ENCODE measurements around the gene STOML1.
A peak's percentile ranks its signal among the peaks of the same experiment; 100 is the strongest.
"Not testable (repeated sequence)": the region's sequence is repeated elsewhere in the genome, so short reads cannot be mapped to it uniquely, and the experiment has no call there.

The STOML1 gene

DNA sequence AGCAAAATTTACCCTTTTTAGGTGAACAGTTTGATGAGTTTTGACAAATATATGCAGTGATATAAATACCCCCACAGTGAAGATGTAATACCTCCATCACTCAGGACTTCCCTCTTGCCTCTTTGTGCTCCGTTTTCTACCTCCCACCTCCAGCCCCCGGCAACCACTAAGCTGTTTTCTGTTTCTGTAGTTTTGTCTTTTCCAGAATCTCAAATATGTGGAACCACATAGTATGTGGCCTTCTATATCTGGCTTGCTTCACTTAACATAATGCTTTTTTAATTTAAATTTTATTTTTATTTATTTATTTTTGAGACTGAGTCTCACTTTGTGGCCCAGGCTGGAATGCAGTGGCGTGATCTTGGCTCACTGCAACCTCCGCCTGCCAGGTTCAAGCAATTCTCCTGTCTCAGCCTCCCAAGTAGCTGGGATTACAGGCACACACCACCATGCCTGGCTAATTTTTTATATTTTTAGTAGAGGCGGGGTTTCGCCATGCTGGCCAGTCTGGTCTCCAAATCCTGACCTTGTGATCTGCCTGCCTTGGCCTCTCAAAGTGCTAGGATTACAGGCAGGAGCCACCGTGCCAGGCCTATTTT lies 31.5 kb downstream of the STOML1 start:
- DNase-seq = not testable (repeated sequence)

DNA sequence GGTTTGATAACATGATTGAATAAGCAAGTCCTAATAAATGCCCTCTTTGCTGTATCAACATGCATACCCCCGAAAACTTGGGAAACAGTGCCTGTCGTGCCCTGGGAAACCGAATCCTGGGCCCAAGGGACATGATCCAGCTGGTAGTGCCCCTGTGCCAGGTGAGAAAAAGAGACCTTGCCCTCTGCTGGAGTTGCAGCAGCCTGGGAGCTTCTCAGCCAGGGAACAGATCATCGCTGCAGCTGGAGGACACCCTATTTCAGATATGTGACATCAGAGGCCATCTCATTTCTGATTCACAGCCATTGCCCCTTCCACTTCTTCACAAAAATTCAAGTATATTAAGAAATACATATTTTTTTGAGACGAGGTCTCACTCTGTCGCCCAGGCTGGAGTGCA lies 32.3 kb downstream of the STOML1 start:
- DNase-seq = no peak

DNA sequence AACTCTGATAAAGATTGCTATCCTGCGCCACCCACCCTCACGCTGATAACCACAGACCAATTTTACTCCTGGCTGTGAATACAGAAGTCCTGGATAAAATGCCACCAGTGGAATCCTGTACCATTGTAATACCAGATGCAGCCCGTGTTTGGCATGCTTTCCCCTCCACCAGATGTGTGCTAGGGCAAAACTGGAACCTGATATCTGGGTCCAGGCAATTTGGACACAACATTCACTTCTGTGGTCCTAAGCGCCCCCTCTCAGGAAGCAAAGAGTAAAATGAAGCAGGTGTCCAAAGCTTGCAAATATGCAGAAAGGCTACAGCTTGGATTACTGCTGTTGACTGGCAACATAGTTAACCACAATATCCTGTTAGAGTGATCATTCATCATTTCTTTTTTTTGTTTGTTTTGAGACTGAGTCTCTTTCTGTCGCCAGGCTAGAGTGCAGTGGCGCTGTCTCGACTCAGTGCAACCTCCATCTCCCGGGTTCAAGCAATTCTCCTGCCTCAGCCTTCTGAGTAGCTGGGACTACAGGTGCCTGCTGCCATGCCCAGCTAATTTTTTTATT lies 33.0 kb downstream of the STOML1 start:
- no peak for DNase-seq

DNA sequence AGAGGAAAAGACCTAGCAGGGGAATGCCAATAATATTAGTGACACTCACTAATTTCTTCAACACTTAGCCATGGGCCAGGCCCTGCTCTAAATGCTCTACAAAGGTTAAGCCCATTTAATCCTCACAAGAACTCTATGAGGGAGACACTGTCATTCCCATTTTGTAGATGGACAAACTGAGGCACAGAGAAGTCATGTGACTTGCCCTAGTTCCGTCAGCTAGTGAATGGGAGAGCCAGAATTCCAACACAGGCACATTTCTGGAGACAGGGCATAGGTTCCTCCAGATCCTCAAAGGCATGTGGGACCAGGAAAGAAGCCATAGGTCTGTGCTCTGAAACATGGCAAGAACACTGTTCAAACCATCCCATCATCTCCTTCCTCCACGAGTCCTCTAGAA lies 34.3 kb downstream of the STOML1 start:
- DNase-seq = no peak

DNA sequence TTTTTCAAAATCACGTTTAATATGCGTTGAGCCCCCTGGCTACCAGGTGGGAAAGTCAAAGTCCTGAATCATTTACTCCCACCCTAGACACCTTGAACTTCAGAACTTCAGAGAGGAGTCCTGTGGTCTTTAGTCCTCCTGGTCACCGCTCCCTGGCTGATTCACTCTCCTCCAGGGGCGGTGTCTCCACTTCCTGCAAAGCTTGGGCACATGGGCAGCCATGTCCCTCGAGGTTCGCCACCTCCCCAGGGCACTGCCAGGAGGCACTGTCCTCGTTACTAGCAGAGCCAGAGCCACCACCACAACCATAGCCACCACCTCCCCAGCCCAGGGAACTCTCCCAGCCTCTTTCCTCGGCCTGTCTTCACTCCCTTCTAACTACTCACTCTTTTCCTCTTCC lies 34.8 kb downstream of the STOML1 start:
- no peak for DNase-seq

DNA sequence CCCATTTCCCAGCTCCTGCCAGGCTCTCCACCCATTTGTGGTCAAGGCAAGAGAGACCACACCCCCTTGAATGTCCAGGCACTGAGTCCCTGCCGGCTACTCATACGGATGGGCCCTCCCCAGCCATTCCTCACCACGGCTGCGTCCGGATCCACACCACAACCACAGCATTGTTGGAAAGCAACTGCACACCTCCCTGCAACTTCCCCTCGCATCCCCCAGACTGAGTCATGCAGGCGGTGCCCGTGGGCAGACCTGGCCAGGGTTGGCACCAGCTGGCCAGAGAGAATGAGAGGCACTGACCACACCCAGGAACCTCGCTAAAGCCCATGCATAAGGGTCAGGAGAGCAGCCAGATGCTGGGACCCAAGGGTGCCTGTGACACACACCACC lies 35.4 kb downstream of the STOML1 start:
- DNase-seq = no peak

DNA sequence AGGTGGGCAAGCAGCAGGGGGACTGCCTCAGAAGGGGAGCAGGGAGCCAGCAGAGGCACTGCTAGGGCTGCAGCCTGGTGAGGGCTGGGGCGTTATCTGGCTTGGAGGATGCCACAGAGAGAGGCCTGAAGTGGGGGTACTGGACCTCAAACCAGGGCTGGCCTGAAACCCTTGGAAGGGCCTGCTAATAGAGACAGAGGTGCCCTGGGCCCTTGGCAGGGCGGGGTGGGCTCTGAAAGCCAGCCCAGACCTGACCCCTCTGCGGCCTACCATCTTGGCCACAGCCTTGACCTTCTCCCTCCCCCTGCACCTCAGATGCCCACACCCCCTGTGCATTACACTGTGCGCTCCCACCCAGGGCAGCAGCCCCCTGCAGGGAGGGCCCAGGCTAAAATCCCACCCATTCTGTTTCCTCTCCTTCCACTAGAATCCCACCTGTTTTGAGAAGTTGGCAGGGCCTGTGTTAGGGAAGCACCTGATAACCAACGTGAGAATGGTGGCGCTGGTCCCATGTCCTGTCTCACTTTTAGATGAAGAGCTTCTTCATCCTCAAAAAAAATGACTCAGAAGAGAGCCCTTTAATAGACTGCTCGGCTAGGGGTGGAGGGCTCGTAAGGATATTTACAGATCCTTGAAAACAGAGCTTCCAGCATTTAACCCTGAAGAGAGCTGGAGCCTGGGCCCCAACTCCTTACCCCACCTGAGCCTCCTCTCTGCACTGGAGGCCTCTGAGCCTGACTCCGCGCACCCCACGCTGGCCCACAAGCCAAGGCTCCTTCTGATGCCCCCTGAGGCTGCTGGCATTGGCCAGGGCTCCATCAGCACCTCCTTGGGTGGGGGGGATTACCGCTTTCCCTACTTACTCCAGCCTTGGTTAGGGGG lies 36.0 kb downstream of the STOML1 start:
- no peak for DNase-seq

DNA sequence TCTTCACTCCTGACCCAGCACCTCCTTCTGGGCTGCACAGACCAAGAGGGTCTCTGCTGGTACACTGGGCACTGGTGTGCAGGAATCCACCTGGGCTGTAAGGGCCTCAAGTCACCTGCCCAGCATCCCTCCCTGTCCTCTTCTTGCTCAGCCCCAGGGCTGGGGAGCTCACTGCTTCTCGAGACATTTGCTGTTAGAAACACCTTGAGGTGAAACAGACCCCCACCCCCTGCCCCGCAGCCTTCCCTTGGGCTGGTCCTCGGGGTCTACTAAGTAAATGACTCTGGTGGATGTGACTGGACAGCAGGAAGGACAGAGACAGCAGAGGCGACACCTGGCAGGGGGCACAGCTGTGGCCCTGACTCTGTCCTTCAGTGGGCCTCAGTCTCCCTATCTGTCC lies 36.8 kb downstream of the STOML1 start:
- DNase-seq = no peak

DNA sequence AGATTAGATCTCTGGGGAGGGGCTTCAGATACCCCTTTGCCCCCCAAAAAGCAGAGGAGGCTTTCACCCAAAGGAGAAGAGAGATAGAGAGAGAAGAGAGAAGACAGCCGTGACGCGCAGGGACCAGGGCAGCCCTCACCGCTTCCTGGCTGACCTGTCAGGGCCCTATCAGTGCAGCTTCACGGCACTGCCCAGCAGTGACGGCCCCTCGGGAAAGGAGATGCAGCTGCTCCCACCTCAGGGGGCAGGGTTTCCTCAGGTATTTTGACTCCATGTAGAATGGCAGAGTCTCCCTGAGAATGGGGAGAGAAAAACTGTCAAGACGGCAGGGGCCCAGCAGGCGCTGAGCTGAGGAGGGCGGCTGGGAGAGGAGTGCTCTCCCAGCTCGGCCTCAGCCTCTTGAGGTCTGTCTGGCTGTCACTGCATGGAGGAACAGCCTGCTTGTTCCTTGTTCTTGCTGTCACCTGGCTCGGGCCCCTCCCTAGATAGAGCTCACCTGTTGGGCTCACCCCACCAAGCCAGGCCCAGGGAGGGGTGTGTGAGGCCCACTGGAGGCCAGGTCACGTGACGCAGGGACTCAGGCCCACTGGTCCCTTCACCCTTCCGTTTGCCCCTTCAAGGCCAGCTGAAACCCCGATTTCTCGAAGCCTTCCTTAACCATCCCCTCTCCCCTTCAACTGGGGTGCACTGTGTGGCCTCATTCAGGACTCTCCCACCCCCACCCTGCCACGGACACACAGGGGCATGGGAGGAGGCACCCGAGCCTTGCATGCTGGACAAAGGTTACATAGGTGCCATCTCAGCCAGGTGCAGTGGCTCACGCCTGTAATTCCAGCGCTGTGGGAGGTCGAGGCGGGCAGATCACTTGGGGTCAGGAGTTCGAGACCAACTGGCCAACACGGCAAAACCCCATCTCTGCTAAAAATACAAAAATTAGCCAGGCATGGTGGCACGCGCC lies 37.6 kb downstream of the STOML1 start:
- no peak for DNase-seq

DNA sequence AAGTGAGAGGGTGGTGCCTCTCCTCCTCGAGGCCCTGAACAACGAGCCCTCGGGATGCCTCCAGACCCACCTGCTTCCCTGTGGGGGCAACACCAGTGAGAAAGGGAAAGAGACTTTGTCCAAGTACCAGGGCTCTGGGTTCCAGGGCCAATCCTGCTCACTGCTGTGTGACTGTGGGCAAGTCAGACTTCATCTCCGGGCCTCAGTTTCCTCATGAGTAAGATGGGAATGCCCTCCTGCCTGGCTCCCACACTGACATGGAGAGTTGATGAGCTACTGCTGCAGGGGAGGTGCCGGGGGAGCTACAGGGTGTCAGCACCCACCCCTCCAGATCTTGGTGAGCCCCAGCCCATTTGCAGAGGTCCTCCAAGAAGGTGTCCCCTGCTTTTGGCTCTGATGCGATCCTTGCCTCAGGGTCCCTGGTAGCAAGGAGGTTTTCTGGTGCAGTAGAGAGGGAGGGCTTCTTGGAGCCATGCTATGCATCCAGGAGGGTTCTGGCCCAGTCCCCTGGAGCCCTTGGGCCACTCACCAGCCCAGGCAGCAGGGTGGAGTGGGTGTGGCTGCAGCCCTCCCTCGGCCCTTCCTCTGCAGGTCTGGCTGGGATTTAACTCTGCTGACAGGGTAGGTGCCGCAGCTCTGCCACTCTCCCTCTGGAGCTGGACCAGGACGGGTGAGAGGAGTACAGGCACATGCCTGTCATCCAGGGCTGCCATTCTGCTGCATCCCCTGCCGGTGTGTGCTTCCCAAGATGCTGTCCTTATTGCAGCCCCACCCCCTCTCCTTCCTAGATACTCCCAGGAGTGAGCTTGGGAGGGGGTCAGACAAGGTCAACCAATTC lies 39.0 kb downstream of the STOML1 start:
- DNase-seq = no peak

DNA sequence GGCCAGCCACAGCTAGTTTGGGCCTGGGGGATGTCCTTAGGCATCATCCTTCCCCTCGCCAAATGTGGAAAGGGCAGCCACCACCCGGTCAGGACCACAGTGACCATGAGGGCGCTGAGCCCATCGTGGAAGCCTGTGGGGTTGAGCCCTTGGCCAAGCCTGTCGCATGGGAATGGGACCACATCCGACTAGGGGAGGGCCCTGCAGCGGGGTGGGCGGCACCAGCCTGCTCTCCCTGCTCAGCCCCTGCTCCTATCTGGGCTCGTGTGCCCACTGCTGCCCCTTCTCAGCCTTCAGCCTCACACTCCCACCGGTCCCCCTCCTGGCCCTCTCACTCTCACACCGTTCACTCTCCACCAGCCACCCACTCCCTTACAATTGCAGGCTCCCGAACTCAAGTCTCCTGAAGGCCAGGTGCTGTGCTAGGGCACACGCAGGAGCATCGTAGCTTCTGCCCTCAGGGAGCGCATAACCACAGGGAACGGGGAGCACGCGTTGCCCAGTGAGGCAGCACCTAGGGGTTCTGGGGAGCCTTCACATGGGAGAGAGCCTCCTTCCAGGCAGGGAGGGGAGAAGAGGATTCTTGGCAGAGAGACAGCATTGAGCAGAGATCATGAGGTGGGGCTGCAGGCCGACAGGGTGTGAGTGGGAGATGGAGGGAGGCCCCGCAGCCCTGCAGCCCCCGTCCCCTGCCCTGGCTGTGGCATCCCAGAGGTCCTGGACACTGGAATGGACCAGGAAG lies 39.8 kb downstream of the STOML1 start:
- no peak for DNase-seq

DNA sequence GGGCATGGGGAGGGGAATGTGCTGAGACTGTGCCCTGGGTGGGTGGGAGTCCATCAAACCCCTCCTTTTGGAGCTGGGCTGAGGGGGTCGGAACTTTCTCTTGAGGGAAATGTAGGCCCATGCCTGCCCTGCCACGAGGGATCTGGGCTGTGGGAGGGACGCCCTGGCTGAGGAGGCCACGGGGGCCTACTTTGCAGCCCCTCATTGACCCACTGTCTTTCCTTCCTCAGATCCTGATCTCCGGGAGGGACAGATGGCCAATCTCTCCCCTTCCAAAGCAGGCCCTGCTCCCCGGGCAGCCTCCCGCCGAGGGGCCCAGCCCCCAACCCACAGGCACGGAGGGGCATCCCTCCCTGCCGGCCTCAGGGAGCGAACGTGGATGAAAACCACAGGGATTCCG lies 40.5 kb downstream of the STOML1 start:
- DNase-seq = peak in 1 of 14 donors; percentile 51

DNA sequence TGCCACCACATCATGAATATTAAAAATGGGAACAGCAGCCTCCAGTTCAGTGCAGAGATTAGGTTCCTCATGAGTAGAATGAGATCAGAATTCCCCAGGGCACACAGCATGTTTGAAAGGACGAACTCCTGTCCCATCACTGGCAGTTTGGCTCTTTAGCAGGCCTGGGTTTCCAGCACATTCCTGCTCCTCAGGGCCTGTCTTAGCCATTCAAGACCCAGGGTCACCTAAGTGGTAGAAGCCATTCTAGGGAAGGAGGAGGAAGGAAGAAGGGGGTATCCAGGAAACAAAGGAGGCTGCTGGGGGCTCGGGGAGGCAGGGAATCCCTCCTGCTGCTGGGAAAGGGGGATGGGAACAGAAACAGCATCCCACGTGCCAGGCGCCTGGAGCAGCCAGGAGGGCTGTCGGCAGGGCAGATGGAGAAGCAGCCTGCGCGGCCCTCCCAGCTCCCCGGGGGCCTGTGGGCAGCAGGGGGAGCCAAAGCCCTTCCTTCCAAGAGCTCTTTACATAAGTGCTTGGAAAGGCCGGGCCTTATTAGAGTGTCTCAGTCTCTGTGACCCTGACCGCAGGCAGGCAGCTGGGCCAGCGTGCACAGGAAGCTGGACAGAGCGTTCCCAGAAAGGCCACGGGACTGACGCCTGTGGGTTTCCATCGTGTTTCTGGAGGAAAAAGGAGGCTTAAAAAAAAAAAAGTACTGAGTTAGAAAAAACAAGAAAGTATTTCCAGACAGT lies 41.1 kb downstream of the STOML1 start:
- peak in 13 of 14 donors; percentile 15 to 90 (median 74) for DNase-seq

DNA sequence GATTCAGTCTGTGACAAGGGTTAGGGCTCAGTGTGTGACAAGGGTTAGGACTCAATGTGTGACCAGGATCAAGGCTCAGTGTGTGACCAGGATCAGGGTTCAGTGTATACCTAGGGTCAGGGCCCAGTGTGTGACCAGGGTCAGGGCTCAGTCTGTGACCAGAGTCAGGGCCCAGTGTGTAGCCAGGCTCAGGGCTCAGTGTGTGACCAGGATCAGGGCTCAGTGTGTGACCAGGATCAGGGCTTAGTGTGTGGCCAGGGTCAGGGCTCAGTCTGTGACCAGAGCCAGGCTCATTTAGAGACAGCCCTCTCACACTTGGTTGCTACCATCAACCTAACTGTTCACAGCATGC lies 41.6 kb downstream of the STOML1 start:
- DNase-seq = no peak

DNA sequence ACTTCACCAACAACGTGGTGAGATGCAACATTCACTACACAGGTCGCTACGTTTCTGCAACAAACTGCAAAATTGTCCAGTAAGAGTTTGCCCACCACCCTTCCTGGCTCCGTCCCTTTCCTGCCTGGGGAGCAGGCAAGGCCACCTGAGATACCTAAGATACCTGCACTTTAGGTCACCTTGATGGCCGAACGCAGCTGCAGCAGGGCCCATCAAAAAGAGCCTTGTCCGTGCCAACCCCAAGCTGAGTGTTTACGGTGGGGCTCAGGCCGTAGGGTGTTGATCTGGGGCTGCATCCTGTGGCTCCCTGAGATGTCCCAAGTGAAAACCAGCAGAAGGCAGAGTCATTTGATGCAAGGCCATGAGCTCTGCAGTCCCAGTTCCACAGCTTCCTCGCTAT lies 42.6 kb downstream of the STOML1 start:
- DNase-seq = no peak

DNA sequence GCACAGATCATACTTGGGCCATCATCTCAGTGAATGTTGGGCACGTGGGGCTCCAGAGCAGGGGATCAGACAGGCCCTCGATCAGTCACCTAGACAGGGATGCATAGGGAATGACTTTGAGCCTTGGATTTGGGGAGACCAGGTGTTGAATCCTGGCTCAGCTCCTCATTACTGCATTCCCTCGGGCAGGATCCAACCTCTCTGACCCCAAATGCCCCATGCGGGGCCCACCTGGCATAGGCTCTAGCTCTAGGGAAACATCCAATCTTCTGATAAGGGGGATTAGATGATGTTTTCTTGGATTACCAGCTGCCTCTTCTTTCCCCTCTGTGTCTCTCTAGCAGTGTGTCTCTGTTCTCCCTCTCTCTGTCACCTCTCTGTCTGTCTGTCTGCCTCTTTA lies 43.1 kb downstream of the STOML1 start:
- no peak for DNase-seq

DNA sequence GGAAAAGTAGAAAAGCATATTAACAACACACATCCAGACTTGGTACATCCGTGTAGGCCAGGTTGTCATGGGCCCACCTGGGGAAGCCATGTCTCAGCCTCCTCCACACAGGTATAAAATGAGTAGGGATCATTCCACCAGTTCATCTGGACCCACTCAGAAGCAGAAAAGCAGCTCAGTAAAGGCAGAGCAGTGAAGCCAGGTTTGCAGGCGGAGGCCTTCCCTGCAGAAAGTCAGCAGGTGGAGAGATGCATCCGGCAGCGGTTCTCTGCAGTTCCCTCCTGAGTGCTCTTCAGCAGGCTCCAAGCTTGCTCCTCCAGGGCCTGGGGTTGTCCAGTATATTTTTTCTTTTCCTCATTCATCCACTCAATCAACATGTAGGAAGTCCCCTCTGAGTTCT lies 43.7 kb downstream of the STOML1 start:
- no peak for DNase-seq

DNA sequence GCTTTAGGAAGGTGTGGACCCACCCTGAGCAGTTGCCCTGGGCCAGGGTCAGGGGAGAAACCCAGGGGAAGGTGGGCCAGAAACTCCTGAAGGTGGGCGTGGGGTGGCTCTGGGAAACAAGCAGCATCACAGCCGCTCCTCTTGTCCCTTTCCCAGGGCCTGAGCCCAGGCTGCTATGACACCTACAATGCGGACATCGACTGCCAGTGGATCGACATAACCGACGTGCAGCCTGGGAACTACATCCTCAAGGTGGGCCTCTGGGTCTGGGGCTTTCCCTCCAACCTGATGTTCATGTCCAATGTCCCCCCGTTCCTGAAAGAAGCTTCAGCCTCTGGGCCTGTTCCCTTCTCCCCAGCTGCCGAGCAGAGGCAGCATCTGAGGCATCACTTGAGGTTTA lies 44.4 kb downstream of the STOML1 start:
- no peak for DNase-seq

DNA sequence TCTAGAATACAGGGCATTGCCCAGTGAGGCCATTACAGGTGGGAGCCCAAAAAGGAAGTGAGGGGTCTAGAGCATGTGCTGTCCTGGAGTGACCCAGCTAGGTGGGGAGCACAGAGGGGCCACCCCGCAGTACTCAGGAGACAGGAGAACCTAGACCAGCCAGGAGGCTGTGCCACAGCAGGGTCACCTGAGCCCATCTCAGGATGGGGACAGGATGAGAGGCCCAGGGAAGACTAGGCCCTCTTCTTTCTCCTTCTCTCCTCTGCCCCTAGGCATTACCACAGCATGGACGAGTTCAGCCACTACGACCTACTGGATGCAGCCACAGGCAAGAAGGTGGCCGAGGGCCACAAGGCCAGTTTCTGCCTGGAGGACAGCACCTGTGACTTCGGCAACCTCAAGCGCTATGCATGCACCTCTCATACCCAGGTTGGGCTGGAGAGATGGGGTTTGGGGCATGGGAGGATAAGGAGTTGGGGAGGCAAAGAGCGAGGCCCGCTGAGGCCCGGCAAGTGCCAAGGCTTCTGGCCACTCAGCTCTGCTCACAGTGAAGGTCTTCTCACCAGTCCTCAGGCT lies 45.2 kb downstream of the STOML1 start:
- DNase-seq = no peak

Measured in C1 segment of cervical spinal cord (tissue), 14 donors.